Mucosa of rectum (tissue), 2 donors: ENCODE measurements around the gene GRID2.

ENCODE experiments used
- H3K27ac ChIP-seq, 2 donors: one replicate each; pipeline ENCODE4 v1.7.0; 2013; ENCODE audit warnings: inconsistent platforms in 2 of 2, low read depth in 2 of 2, low read length in 2 of 2
- H3K27me3 ChIP-seq, 2 donors: one replicate each; pipeline ENCODE4 v1.7.0; 2013; ENCODE audit warnings: low read length in 2 of 2; ENCODE audit not compliant: control insufficient read depth in 2 of 2, insufficient read depth in 2 of 2
- H3K36me3 ChIP-seq, 2 donors: one replicate each; pipeline ENCODE4 v1.7.0; 2013; ENCODE audit warnings: low read length in 2 of 2; ENCODE audit not compliant: control insufficient read depth in 2 of 2, insufficient read depth in 2 of 2
- H3K4me1 ChIP-seq, 2 donors: one replicate each; pipeline ENCODE4 v1.7.0; 2013; ENCODE audit warnings: low read length in 2 of 2, mild to moderate bottlenecking in 1 of 2; ENCODE audit not compliant: control insufficient read depth in 2 of 2, insufficient read depth in 2 of 2
- H3K4me3 ChIP-seq, 2 donors: one replicate each; pipeline ENCODE4 v1.7.0; 2013; ENCODE audit warnings: low read length in 2 of 2
- H3K9ac ChIP-seq, 2 donors: one replicate each; pipeline ENCODE4 v1.7.0; 2013; ENCODE audit warnings: low read length in 2 of 2, low read depth in 1 of 2, mild to moderate bottlenecking in 1 of 2
- H3K9me3 ChIP-seq, 2 donors: one replicate each; pipeline ENCODE4 v1.7.0; 2013; ENCODE audit warnings: low read length in 2 of 2; ENCODE audit not compliant: control insufficient read depth in 2 of 2
- donor health status: healthy.
- donor health status: Normal muscosa, but diverticular disease.

GRID2 gene

DNA sequence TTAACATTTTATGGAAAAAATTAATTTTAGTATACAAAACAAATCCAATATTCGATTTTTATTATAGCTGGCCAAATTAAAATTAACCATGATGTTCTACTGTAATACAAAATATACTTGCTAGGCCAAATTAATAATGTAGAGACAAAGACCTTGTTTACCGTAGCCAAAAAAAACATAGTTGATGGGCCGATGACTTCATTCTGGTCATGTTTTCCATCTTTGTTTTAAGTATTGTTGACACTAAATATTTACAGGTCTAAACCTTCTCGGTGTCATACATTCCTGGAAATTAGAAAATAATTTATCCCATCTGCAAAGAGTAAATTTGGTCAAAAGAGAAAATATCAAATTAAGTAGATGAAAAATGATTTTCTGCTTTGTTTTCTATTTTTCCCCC, 698.5 kb downstream of the GRID2 start:
- Histone ChIP-seq H3K27ac (no peak overlapping the region), H3K4me3 (no peak overlapping the region), H3K36me3 (no peaks in the 10 kb centered on the region), H3K27me3 (no peaks in the 10 kb centered on the region), H3K9ac (no peak overlapping the region), H3K4me1 (no peaks in the 10 kb centered on the region), H3K9me3 (no peaks in the 10 kb centered on the region)

DNA sequence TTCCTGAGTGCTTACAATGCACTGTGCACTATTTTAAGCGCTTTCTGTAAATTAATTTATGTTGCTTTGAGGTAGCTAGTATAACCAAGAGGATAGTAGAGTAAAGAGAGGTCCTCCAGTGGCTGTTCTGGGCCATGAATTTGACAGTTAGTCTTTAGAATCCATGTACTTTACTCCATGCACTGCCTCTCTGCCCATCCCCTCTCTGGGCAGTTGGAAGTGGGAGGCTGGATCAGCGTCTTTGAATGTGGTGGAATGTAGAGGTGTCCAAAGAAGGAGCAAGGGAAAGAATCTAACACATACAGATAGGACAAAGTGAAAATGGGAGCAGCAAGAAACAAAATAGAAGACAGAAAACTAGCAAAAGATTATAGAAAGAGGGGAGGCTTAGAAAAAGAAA, 712.6 kb downstream of the GRID2 start:
- Histone ChIP-seq H3K27ac (no peak overlapping the region), H3K27me3 (no peaks in the 10 kb centered on the region), H3K4me1 (no peaks in the 10 kb centered on the region), H3K9ac (no peak overlapping the region), H3K4me3 (no peak overlapping the region), H3K9me3 (no peaks in the 10 kb centered on the region), H3K36me3 (no peaks in the 10 kb centered on the region)

DNA sequence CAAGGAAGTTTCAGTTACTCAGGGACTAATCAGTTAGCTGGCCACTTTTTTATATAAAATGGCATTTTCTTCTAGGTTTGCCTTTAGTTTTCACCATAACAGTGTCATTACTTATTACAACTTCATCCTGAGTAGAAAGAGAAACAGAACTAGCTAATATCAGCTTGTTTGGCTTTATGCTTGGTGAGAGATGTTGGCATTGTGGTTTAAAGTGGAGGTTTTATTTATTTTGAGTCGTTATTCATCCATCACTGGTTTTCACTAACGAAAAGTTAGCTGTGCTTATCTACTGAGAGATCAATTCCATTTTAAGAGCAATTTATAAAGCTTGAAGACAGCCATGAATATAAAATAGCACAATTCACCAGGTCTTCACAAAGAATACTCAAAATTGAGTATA, 714.5 kb downstream of the GRID2 start:
- no peaks in the 10 kb centered on the region for H3K9me3 ChIP-seq
- H3K9ac ChIP-seq, result no peak overlapping the region
- H3K36me3 ChIP-seq, result no peaks in the 10 kb centered on the region
- no peaks in the 10 kb centered on the region for H3K27me3 ChIP-seq
- no peak overlapping the region for H3K27ac ChIP-seq
- H3K4me1 ChIP-seq, result no peaks in the 10 kb centered on the region
- no peak overlapping the region for H3K4me3 ChIP-seq

- Histone ChIP-seq H3K36me3 (no peaks in the 10 kb centered on the region), H3K4me3 (no peak overlapping the region), H3K4me1 (no peaks in the 10 kb centered on the region), H3K9ac (no peak overlapping the region), H3K27me3 (no peaks in the 10 kb centered on the region), H3K9me3 (no peaks in the 10 kb centered on the region), H3K27ac (no peak overlapping the region)
Observed at GRCh38 chr4:93018806-93019205, 715.0 kb downstream of the GRID2 start.

DNA sequence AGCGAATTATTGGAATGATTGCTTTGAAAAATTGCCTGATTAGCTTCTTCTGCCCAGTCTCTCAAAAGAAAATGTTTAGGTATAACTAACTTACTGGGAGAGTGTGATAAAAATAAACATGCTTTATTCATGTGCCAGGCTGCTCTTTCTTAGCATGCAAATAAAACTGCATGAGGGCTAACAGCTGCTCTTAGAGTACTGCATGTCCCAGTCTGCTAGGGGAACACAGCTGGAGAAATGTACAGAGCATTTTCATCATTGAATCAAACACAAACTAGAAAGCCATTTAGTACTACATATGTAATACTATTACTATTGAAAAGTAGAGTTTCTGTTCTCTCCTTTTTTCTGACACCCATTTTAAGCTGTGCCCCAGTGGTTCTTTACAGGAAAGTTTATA, 726.0 kb downstream of the GRID2 start:
- no peaks in the 10 kb centered on the region for H3K36me3 ChIP-seq
- H3K9ac ChIP-seq, result no peak overlapping the region
- no peaks in the 10 kb centered on the region for H3K9me3 ChIP-seq
- H3K4me1 ChIP-seq, result no peaks in the 10 kb centered on the region
- H3K27ac ChIP-seq, result no peak overlapping the region
- no peaks in the 10 kb centered on the region for H3K27me3 ChIP-seq
- no peak overlapping the region for H3K4me3 ChIP-seq

GRCh38 chr4:93030670-93031069, 726.9 kb downstream of the GRID2 start:
- H3K27ac ChIP-seq, result no peak overlapping the region
- H3K4me3 ChIP-seq, result no peak overlapping the region
- no peak overlapping the region for H3K9ac ChIP-seq
- H3K36me3 ChIP-seq, result no peaks in the 10 kb centered on the region
- H3K27me3 ChIP-seq, result no peaks in the 10 kb centered on the region
- H3K9me3 ChIP-seq, result no peaks in the 10 kb centered on the region
- H3K4me1 ChIP-seq, result no peaks in the 10 kb centered on the region

DNA sequence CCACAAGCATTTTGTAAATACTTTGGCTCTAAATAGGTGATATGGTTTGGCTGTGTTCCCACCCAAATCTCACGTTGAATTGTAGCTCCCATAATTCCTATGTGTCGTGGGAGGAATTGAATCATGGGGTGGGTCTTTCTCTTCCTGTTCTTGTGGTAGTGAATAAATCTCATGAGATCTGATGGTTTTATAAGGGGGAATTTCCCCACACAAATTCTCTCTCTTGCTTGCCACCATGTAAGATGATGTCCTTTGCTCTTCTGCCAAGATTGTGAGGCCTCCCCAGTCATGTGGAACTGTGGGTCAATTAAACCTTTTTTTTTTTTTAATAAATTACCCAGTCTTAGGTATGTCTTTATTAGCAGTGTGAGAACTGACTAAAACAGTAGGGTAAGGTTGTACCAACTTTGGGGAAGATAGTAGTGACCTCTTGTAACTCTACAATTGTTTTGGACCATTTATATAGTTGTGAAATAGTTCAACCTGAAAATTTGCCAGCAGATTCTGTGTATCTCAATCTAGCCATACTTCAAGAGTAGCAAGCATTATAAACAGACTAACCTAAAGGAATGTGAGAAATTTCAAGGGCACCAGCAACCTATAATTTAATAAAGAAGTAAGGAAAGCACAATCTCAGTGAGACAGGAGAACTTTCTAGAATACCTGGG, 727.8 kb downstream of the GRID2 start:
- Histone ChIP-seq H3K4me1 (no peaks in the 10 kb centered on the region), H3K9ac (no peak overlapping the region), H3K27ac (no peak overlapping the region), H3K9me3 (no peaks in the 10 kb centered on the region), H3K4me3 (no peak overlapping the region), H3K27me3 (no peaks in the 10 kb centered on the region), H3K36me3 (no peaks in the 10 kb centered on the region)

GRCh38 chr4:93042746-93043145, 739.0 kb downstream of the GRID2 start:
- H3K27ac ChIP-seq, result no peak overlapping the region
- no peaks in the 10 kb centered on the region for H3K9me3 ChIP-seq
- H3K4me1 ChIP-seq, result no peaks in the 10 kb centered on the region
- H3K9ac ChIP-seq, result no peak overlapping the region
- no peaks in the 10 kb centered on the region for H3K27me3 ChIP-seq
- no peak overlapping the region for H3K4me3 ChIP-seq
- no peaks in the 10 kb centered on the region for H3K36me3 ChIP-seq

DNA sequence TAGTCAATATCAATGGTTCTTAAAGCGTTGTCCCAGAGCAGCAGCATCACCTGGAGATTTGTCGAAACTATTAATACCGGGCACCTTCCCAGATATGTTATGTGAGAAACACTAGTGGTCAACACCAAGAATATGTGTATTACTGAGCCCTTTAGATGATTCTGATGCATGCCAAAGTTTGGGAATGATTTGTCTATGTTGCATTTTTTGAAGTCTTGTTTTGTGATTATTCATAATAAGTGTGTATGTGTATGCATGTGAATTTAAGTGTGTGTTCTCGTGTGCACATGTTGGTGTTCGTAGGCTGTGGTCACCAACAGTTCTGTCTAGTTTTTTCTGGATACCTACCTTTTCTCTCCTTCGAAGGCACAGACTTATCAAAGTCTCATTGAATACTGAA, 749.4 kb downstream of the GRID2 start:
- Histone ChIP-seq H3K27me3 (no peaks in the 10 kb centered on the region), H3K27ac (no peak overlapping the region), H3K4me1 (no peaks in the 10 kb centered on the region), H3K36me3 (no peaks in the 10 kb centered on the region), H3K9ac (no peak overlapping the region), H3K9me3 (no peaks in the 10 kb centered on the region), H3K4me3 (no peak overlapping the region)

GRCh38 chr4:93061826-93062225, 758.1 kb downstream of the GRID2 start:
- no peak overlapping the region for H3K4me3 ChIP-seq
- no peak overlapping the region for H3K27ac ChIP-seq
- H3K27me3 ChIP-seq, result no peaks in the 10 kb centered on the region
- no peaks in the 10 kb centered on the region for H3K36me3 ChIP-seq
- no peaks in the 10 kb centered on the region for H3K4me1 ChIP-seq
- H3K9ac ChIP-seq, result no peak overlapping the region
- H3K9me3 ChIP-seq, result no peaks in the 10 kb centered on the region

GRCh38 chr4:93063325-93063724, 759.6 kb downstream of the GRID2 start:
- H3K9me3 ChIP-seq, result no peaks in the 10 kb centered on the region
- no peak overlapping the region for H3K27ac ChIP-seq
- no peak overlapping the region for H3K9ac ChIP-seq
- H3K4me3 ChIP-seq, result no peak overlapping the region
- no peaks in the 10 kb centered on the region for H3K4me1 ChIP-seq
- no peaks in the 10 kb centered on the region for H3K36me3 ChIP-seq
- no peaks in the 10 kb centered on the region for H3K27me3 ChIP-seq
